ENCODE data around the gene TMCC1.
"Not testable (repeated sequence)": the region's sequence is repeated elsewhere in the genome, so short reads cannot be mapped to it uniquely, and the experiment has no call there.

TMCC1 gene

GRCh38 chr3:129890891-129891290 lies 2.6 kb downstream of the TMCC1 start:
- no peak for DNase-seq

- DNase-seq = peak; percentile 81
Observed at GRCh38 chr3:129890125-129890524, 3.4 kb downstream of the TMCC1 start.

GRCh38 chr3:129888771-129889170 lies 4.7 kb downstream of the TMCC1 start:
- no peak for DNase-seq

- no peak for DNase-seq
Observed at GRCh38 chr3:129881261-129881660, 12.2 kb downstream of the TMCC1 start.

GRCh38 chr3:129878355-129878754 lies 15.2 kb downstream of the TMCC1 start:
- no peak for DNase-seq

- DNase-seq = not testable (repeated sequence)
Observed at GRCh38 chr3:129874479-129874878, 19.0 kb downstream of the TMCC1 start.

GRCh38 chr3:129868912-129869311 lies 24.6 kb downstream of the TMCC1 start:
- no peak for DNase-seq

- DNase-seq = no peak
Observed at GRCh38 chr3:129867506-129868124, 25.9 kb downstream of the TMCC1 start.

- DNase-seq = no peak
Observed at GRCh38 chr3:129865806-129866205, 27.7 kb downstream of the TMCC1 start.

GRCh38 chr3:129864519-129864918 lies 29.0 kb downstream of the TMCC1 start:
- no peak for DNase-seq

GRCh38 chr3:129859272-129859671 lies 34.2 kb downstream of the TMCC1 start:
- DNase-seq = no peak

GRCh38 chr3:129857899-129858298 lies 35.6 kb downstream of the TMCC1 start:
- no peak for DNase-seq

- DNase-seq = not testable (repeated sequence)
Observed at GRCh38 chr3:129856790-129857189, 36.7 kb downstream of the TMCC1 start.

GRCh38 chr3:129855832-129856419 lies 37.6 kb downstream of the TMCC1 start:
- DNase-seq = no peak

GRCh38 chr3:129855170-129855831 lies 38.2 kb downstream of the TMCC1 start:
- no peak for DNase-seq

- DNase-seq = no peak
Observed at GRCh38 chr3:129854460-129854859, 39.1 kb downstream of the TMCC1 start.

- no peak for DNase-seq
Observed at GRCh38 chr3:129845956-129846355, 47.6 kb downstream of the TMCC1 start.

GRCh38 chr3:129840707-129841360 lies 52.7 kb downstream of the TMCC1 start:
- no peak for DNase-seq

- DNase-seq = no peak
Observed at GRCh38 chr3:129838086-129838485, 55.4 kb downstream of the TMCC1 start.

GRCh38 chr3:129837065-129837642 lies 56.4 kb downstream of the TMCC1 start:
- DNase-seq = no peak

- no peak for DNase-seq
Observed at GRCh38 chr3:129836381-129837064, 57.0 kb downstream of the TMCC1 start.

- DNase-seq = no peak
Observed at GRCh38 chr3:129835198-129835597, 58.3 kb downstream of the TMCC1 start.

- DNase-seq = no peak
Observed at GRCh38 chr3:129834580-129834979, 58.9 kb downstream of the TMCC1 start.

Measured in DMS 273 treated with DMSO at 0.1 percent for 48 hours (cell line).